ENCODE measurements around the gene ADH1A. TPM values are rescaled to one million over a fixed set of nuclear protein-coding genes. Genes with fewer than 3 reads are reported as not detected.

ADH1A gene
- total and polyA plus RNA-seq, 2 of the 13 experiments (the other 11 are each of a cell fraction or from before 2014, with no cell fraction given): 0.13 TPM; not detected in 1

DNA sequence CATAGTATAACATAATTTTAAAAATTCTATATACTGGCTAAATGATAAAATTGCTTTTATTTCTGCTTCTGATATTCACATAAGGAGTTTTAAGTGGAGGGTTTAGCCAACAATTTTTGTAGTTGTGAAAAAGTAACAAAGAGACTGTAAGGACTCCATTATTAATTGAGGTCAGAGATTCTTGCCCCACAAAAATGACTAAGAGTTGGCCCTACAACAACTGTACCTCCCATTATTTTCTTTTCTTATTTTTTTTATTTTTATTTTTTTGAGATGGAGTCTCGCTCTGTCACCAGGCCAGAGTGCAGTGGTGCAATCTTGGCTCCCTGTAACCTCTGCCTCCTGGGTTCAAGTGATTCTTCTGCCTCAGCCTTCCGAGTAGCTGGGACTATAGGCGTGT is 39.9 kb upstream of the ADH1A start:
- TF ChIP-seq ZNF577 (CRISPR knock-in tag; IDR thresholded peaks at IDR 0.05; ENCODE audit: borderline replicate concordance, low read depth): no peak
- Histone ChIP-seq H3K36me3 (replicated peaks in 1 of 2; ENCODE audit: control insufficient read depth in 1 of 2, insufficient read depth in 2 of 2, low read length in 2 of 2) (no peaks in the 10 kb centered on the region), H3K9ac (ENCODE audit: insufficient read depth, low read depth, low read length) (no peak overlapping the region), H3K4me3 (replicated peaks in 1 of 3; ENCODE audit: insufficient read depth in 1 of 3, low read depth in 2 of 3, low read length in 3 of 3) (no peak overlapping the region), H3K4me1 (ENCODE audit: insufficient read depth, low read length) (no peaks in the 10 kb centered on the region), H3K27ac (ENCODE audit: extremely low read length, insufficient read depth, low read length) (no peak overlapping the region), H3K79me2 (ENCODE audit: insufficient read depth, low read length) (no peaks in the 10 kb centered on the region), H3K27me3 (ENCODE audit: control insufficient read depth in 1 of 2, insufficient read depth in 2 of 2, low read length in 2 of 2) (no peaks in the 10 kb centered on the region), H4K20me1 (ENCODE audit: insufficient read depth, low read length) (no peaks in the 10 kb centered on the region), H2AFZ (ENCODE audit: low read length) (no peak overlapping the region), H3K4me2 (ENCODE audit: low read depth, low read length) (no peak overlapping the region), H3K9me3 (ENCODE audit: low read length) (peaks cover 14% of the 10 kb centered on the region)
- ATAC-seq: no peak
- ChIA-PET CTCF (ENCODE audit: low intra/inter-chr PET ratio, low total read pairs) (no interaction called here), POLR2A (no interaction called here)
- no TSS peak for BruUV-seq (replicated peaks)
- no peak for DNase-seq (ENCODE audit: low spot score)
- intact Hi-C loops (cut with micrococcal nuclease; ENCODE audit: unreplicated experiment) (no loop called here), in situ Hi-C loops (cut with HindIII; ENCODE audit: extremely low pct_ligation_motif_present, low pct_unique_long_range_greater_than_20kb) (no loop called here)
- 75% methylated on average over 3 of the region's 3 CpGs for WGBS (ENCODE audit: low lambda C conversion rate)
- FAIRE-seq: no peak

DNA sequence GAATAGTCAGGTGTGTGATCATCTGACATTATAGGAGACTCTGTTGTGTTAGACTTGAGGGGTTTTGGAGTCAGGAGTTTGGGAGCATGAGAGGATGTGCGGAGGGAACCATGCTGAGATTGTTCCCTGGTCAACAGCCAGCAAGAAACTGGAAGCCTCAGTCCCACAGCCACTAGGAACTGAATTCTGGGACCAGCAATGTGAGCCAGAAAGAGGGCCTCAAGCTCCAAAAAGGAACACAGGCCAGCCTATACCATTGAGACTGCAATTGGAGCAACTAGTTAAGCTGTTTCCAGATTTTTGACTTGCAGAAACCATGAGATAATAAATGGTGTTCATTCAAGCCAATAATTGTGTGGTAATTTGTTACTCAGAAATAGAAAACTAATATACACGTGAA is 39.1 kb upstream of the ADH1A start:
- Histone ChIP-seq H3K27ac (ENCODE audit: extremely low read length, insufficient read depth, low read length) (no peak overlapping the region), H4K20me1 (ENCODE audit: insufficient read depth, low read length) (no peaks in the 10 kb centered on the region), H3K9ac (ENCODE audit: insufficient read depth, low read depth, low read length) (no peak overlapping the region), H3K9me3 (ENCODE audit: low read length) (peaks cover 15% of the 10 kb centered on the region), H3K4me3 (replicated peaks in 1 of 3; ENCODE audit: insufficient read depth in 1 of 3, low read depth in 2 of 3, low read length in 3 of 3) (no peak overlapping the region), H3K36me3 (replicated peaks in 1 of 2; ENCODE audit: control insufficient read depth in 1 of 2, insufficient read depth in 2 of 2, low read length in 2 of 2) (no peaks in the 10 kb centered on the region), H2AFZ (ENCODE audit: low read length) (no peak overlapping the region), H3K79me2 (ENCODE audit: insufficient read depth, low read length) (no peaks in the 10 kb centered on the region), H3K4me1 (ENCODE audit: insufficient read depth, low read length) (no peaks in the 10 kb centered on the region), H3K27me3 (ENCODE audit: control insufficient read depth in 1 of 2, insufficient read depth in 2 of 2, low read length in 2 of 2) (no peaks in the 10 kb centered on the region), H3K4me2 (ENCODE audit: low read depth, low read length) (no peak overlapping the region)
- no peak for ATAC-seq
- no peak for DNase-seq (ENCODE audit: low spot score)
- POLR2A ChIA-PET: no interaction called here
- in situ Hi-C loops (cut with HindIII; ENCODE audit: extremely low pct_ligation_motif_present, low pct_unique_long_range_greater_than_20kb) (no loop called here), intact Hi-C loops (cut with micrococcal nuclease; ENCODE audit: unreplicated experiment) (no loop called here)
- no TSS peak for BruUV-seq (replicated peaks)
- FAIRE-seq: no peak
- TF ChIP-seq SIX4 (CRISPR knock-in tag; IDR thresholded peaks at IDR 0.05) (no peak), HOXA3 (CRISPR knock-in tag; IDR thresholded peaks at IDR 0.05) (no peak), ZNF317 (CRISPR knock-in tag; IDR thresholded peaks at IDR 0.05) (no peak), ZNF878 (CRISPR knock-in tag; IDR thresholded peaks at IDR 0.05) (no peak), NFYC (CRISPR knock-in tag; IDR thresholded peaks at IDR 0.05) (no peak), ZNF3 (CRISPR knock-in tag; IDR thresholded peaks at IDR 0.05) (no peak)
- TF ChIP-seq, protein P1, sequence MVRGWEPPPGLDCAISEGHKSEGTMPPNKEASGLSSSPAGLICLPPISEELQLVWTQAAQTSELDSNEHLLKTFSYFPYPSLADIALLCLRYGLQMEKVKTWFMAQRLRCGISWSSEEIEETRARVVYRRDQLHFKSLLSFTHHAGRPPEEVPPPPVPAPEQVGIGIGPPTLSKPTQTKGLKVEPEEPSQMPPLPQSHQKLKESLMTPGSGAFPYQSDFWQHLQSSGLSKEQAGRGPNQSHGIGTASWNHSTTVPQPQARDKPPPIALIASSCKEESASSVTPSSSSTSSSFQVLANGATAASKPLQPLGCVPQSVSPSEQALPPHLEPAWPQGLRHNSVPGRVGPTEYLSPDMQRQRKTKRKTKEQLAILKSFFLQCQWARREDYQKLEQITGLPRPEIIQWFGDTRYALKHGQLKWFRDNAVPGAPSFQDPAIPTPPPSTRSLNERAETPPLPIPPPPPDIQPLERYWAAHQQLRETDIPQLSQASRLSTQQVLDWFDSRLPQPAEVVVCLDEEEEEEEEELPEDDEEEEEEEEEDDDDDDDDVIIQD (CRISPR knock-in tag; IDR thresholded peaks at IDR 0.05; ENCODE audit: low read depth): no peak
- TF ChIP-seq, protein P2, sequence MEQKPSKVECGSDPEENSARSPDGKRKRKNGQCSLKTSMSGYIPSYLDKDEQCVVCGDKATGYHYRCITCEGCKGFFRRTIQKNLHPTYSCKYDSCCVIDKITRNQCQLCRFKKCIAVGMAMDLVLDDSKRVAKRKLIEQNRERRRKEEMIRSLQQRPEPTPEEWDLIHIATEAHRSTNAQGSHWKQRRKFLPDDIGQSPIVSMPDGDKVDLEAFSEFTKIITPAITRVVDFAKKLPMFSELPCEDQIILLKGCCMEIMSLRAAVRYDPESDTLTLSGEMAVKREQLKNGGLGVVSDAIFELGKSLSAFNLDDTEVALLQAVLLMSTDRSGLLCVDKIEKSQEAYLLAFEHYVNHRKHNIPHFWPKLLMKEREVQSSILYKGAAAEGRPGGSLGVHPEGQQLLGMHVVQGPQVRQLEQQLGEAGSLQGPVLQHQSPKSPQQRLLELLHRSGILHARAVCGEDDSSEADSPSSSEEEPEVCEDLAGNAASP (CRISPR knock-in tag; IDR thresholded peaks at IDR 0.05; ENCODE audit: borderline replicate concordance): no peak
- 14% methylated on average over 2 of the region's 2 CpGs for WGBS (ENCODE audit: low lambda C conversion rate)
- CTCF ChIA-PET (ENCODE audit: low intra/inter-chr PET ratio, low total read pairs): no interaction called here

All from HepG2 (cell line).